Testis (tissue), 2 donors: ENCODE data around the gene PRKG1.

Experiments used
- CTCF ChIP-seq, 3 experiments: fragments of 450-650 bp in 2 of 3; fragments of 200-600 bp in 1 of 3; sonication (generic) in 1 of 3; IDR thresholded peaks; one replicate each; pipeline ENCODE4 v1.5.1; 2016 to 2019; ENCODE audit warnings: antibody characterized with exemption in 3 of 3, mild to moderate bottlenecking in 2 of 3, moderate library complexity in 1 of 3
- POLR2A ChIP-seq: fragments of 450-650 bp; IDR thresholded peaks from one replicate; pipeline ENCODE4 v1.6.1; 2017; ENCODE audit warnings: antibody characterized with exemption, mild to moderate bottlenecking, moderate library complexity

DNA sequence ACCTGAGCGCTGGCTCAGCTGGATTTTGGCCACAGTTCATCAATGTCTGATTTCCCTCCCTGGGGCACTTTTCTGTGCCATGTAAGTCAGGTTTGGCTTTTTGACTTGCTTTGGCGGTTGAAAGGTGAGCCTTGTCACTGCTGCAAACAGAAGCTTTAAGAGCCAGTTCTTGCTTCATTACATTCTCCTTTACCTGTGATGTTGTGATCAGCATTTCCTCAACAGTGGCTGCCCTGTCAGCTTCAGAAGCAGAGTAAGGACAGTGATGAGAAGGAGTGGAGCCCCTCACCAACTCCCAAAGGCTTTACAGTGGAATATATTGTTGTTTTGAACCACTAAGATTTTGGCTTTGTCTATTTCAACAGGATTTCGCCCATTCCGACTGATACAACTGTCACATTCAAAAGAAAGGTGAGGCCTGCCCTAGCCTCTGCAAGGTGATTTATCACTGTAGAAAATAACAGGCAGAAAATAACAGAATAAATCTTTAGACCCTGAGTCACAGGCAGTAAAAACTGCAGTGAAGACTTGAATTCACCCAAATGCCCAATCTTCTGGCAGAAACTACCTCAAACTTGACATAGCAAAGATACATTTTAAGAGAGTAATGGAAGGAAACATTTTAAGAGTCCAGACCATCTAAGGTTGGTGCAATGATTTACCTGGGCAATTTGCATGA is 1226.5 kb downstream of the PRKG1 start:
- no peak for TF ChIP-seq CTCF (IDR thresholded peaks at IDR 0.05)
- TF ChIP-seq POLR2A, result no peak
